NCI-H2107 treated with DMSO at 0.1 percent for 48 hours (cell line): ENCODE results near the gene CBR4.
"Not testable (repeated sequence)": the region's sequence is repeated elsewhere in the genome, so short reads cannot be mapped to it uniquely, and the experiment has no call there.

Experiments used
- DNase-seq: peaks from one replicate; lab custom pipeline; 2025; ENCODE audit not compliant: unreplicated experiment; lab: John Stamatoyannopoulos, UW

CBR4 gene

GRCh38 chr4:169035871-169036620 is 26.0 kb upstream of the CBR4 start:
- not testable (repeated sequence) for DNase-seq

GRCh38 chr4:169033660-169034059 is 23.6 kb upstream of the CBR4 start:
- DNase-seq = no peak

GRCh38 chr4:169032883-169033645 is 23.0 kb upstream of the CBR4 start:
- no peak for DNase-seq

- no peak for DNase-seq
Observed at GRCh38 chr4:169032194-169032593, 22.1 kb upstream of the CBR4 start.

GRCh38 chr4:169031392-169031791 is 21.3 kb upstream of the CBR4 start:
- no peak for DNase-seq

- DNase-seq = no peak
Observed at GRCh38 chr4:169030562-169030982, 20.5 kb upstream of the CBR4 start.

- DNase-seq = no peak
Observed at GRCh38 chr4:169029947-169030346, 19.9 kb upstream of the CBR4 start.

GRCh38 chr4:169027663-169028062 is 17.6 kb upstream of the CBR4 start:
- no peak for DNase-seq

- DNase-seq = no peak
Observed at GRCh38 chr4:169025184-169025583, 15.1 kb upstream of the CBR4 start.

- DNase-seq = no peak
Observed at GRCh38 chr4:169024762-169025161, 14.7 kb upstream of the CBR4 start.

- no peak for DNase-seq
Observed at GRCh38 chr4:169018406-169018805, 8.4 kb upstream of the CBR4 start.

GRCh38 chr4:169017971-169018370 is 7.9 kb upstream of the CBR4 start:
- DNase-seq = no peak

- peak; percentile 28 for DNase-seq
Observed at GRCh38 chr4:169015186-169015623, 5.2 kb upstream of the CBR4 start.

- DNase-seq = no peak
Observed at GRCh38 chr4:169014586-169014985, 4.5 kb upstream of the CBR4 start.

- no peak for DNase-seq
Observed at GRCh38 chr4:169013396-169013795, 3.3 kb upstream of the CBR4 start.

- DNase-seq = no peak
Observed at GRCh38 chr4:169012049-169012448, 2.0 kb upstream of the CBR4 start.

- peak; percentile 2 for DNase-seq
Observed at GRCh38 chr4:169009286-169010124, 550 bp downstream of the CBR4 start.

GRCh38 chr4:169005453-169006099 is 4.5 kb downstream of the CBR4 start:
- DNase-seq = no peak

GRCh38 chr4:169000315-169000714 is 9.7 kb downstream of the CBR4 start:
- DNase-seq = no peak

- DNase-seq = no peak
Observed at GRCh38 chr4:168999809-169000208, 10.2 kb downstream of the CBR4 start.

GRCh38 chr4:168998596-168998995 is 11.5 kb downstream of the CBR4 start:
- DNase-seq = no peak
